ENCODE data around the gene HRC. TPM values are rescaled to one million over a fixed set of nuclear protein-coding genes. Genes with fewer than 3 reads are reported as not detected.
"Not testable (repeated sequence)": the region's sequence is repeated elsewhere in the genome, so short reads cannot be mapped to it uniquely, and the experiment has no call there.

HRC gene
- total RNA-seq, 2 experiments from 2014 or later, result not detected

- H3K27me3 Mint-ChIP-seq; H3K9me3 Mint-ChIP-seq (ENCODE audit: low read depth); H3K4me1 Mint-ChIP-seq; CTCF ChIA-PET; H3K4me3 Mint-ChIP-seq; ATAC-seq; H3K27ac Mint-ChIP-seq; H3K36me3 Mint-ChIP-seq; DNase-seq: not testable (repeated sequence)
Observed at GRCh38 chr19:49182010-49182847, 27.0 kb upstream of the HRC start.

- ATAC-seq (no peak), DNase-seq (no peak)
- Mint-ChIP-seq H3K4me3 (no peak overlapping the region), H3K9me3 (ENCODE audit: low read depth) (peaks cover 2% of the 10 kb centered on the region), H3K27me3 (peaks cover 2% of the 10 kb centered on the region), H3K27ac (no peak overlapping the region), H3K36me3 (no peaks in the 10 kb centered on the region), H3K4me1 (peaks cover 4% of the 10 kb centered on the region)
- CTCF ChIA-PET, result no interaction called here
Observed at GRCh38 chr19:49180659-49181058, 25.5 kb upstream of the HRC start.

GRCh38 chr19:49173198-49173597 is 18.0 kb upstream of the HRC start:
- Mint-ChIP-seq H3K4me1 (peaks cover 4% of the 10 kb centered on the region), H3K4me3 (no peak overlapping the region), H3K27ac (no peak overlapping the region), H3K36me3 (no peaks in the 10 kb centered on the region), H3K27me3 (no peaks in the 10 kb centered on the region), H3K9me3 (ENCODE audit: low read depth) (no peaks in the 10 kb centered on the region)
- ATAC-seq (no peak), DNase-seq (no peak)
- CTCF ChIA-PET, result no interaction called here

- Mint-ChIP-seq H3K27me3 (peaks cover 11% of the 10 kb centered on the region), H3K27ac (no peak overlapping the region), H3K36me3 (no peaks in the 10 kb centered on the region), H3K4me3 (no peak overlapping the region), H3K4me1 (no peaks in the 10 kb centered on the region), H3K9me3 (ENCODE audit: low read depth) (no peaks in the 10 kb centered on the region)
- ATAC-seq (no peak), DNase-seq (no peak)
- CTCF ChIA-PET, result interaction anchor here (1.0 kb wide), 1 partner anchor 30 kb away, joined by 4 read pairs; no protein-coding TSS in a partner anchor
Observed at GRCh38 chr19:49168421-49168820, 13.2 kb upstream of the HRC start.

GRCh38 chr19:49167857-49168409 is 12.7 kb upstream of the HRC start:
- no peak overlapping the region for H3K4me3 Mint-ChIP-seq
- DNase-seq (no peak), ATAC-seq (no peak)
- no peaks in the 10 kb centered on the region for H3K9me3 Mint-ChIP-seq (ENCODE audit: low read depth)
- no peaks in the 10 kb centered on the region for H3K4me1 Mint-ChIP-seq
- no peaks in the 10 kb centered on the region for H3K36me3 Mint-ChIP-seq
- CTCF ChIA-PET, result interaction anchor here (1.0 kb wide), 1 partner anchor 31 kb away, joined by 4 read pairs; no protein-coding TSS in a partner anchor
- peaks cover 11% of the 10 kb centered on the region for H3K27me3 Mint-ChIP-seq
- H3K27ac Mint-ChIP-seq, result no peak overlapping the region

GRCh38 chr19:49165865-49166301 is 10.7 kb upstream of the HRC start:
- ATAC-seq, result no peak
- Mint-ChIP-seq H3K27ac (no peak overlapping the region), H3K4me1 (no peaks in the 10 kb centered on the region), H3K27me3 (peaks cover 12% of the 10 kb centered on the region), H3K9me3 (ENCODE audit: low read depth) (no peaks in the 10 kb centered on the region), H3K4me3 (no peak overlapping the region), H3K36me3 (no peaks in the 10 kb centered on the region)
- CTCF ChIA-PET, result no interaction called here
- no peak for DNase-seq

GRCh38 chr19:49165111-49165750 is 10.0 kb upstream of the HRC start:
- Mint-ChIP-seq H3K9me3 (ENCODE audit: low read depth) (no peaks in the 10 kb centered on the region), H3K4me1 (no peaks in the 10 kb centered on the region), H3K4me3 (no peak overlapping the region), H3K36me3 (no peaks in the 10 kb centered on the region), H3K27me3 (peaks cover 17% of the 10 kb centered on the region), H3K27ac (no peak overlapping the region)
- DNase-seq (no peak), ATAC-seq (no peak)
- CTCF ChIA-PET, result interaction anchor here (1.0 kb wide), 1 partner anchor 33 kb away, joined by 4 read pairs; no protein-coding TSS in a partner anchor

- Mint-ChIP-seq H3K36me3 (no peaks in the 10 kb centered on the region), H3K4me1 (peaks cover 4% of the 10 kb centered on the region), H3K27me3 (peaks cover 39% of the 10 kb centered on the region), H3K27ac (no peak overlapping the region), H3K9me3 (ENCODE audit: low read depth) (no peaks in the 10 kb centered on the region), H3K4me3 (no peak overlapping the region)
- DNase-seq (no peak), ATAC-seq (no peak)
- CTCF ChIA-PET, result interaction anchor here (1.0 kb wide), 1 partner anchor 64 kb away, joined by 4 read pairs; no protein-coding TSS in a partner anchor
Observed at GRCh38 chr19:49161987-49162386, 6.8 kb upstream of the HRC start.

GRCh38 chr19:49160450-49161189 is 5.4 kb upstream of the HRC start:
- Mint-ChIP-seq H3K36me3 (no peaks in the 10 kb centered on the region), H3K27me3 (peaks cover 39% of the 10 kb centered on the region), H3K4me1 (peaks cover 4% of the 10 kb centered on the region), H3K9me3 (ENCODE audit: low read depth) (no peaks in the 10 kb centered on the region), H3K27ac (no peak overlapping the region), H3K4me3 (no peak overlapping the region)
- ATAC-seq (no peak), DNase-seq (no peak)
- CTCF ChIA-PET, result interaction anchor here (0.7 to 1.1 kb wide), 3 partner anchors 14 to 337 kb away, joined by 3 to 8 read pairs (median 3); no protein-coding TSS in a partner anchor

- H3K4me1 Mint-ChIP-seq, result peaks cover 4% of the 10 kb centered on the region
- peaks cover 51% of the 10 kb centered on the region for H3K27me3 Mint-ChIP-seq
- H3K36me3 Mint-ChIP-seq, result no peaks in the 10 kb centered on the region
- peak; percentile 82 for ATAC-seq
- no peak within 1 kb of the TSS for H3K4me3 Mint-ChIP-seq
- CTCF ChIA-PET, result no interaction called here
- H3K27ac Mint-ChIP-seq, result no peak within 1 kb of the TSS
- H3K9me3 Mint-ChIP-seq (ENCODE audit: low read depth), result no peaks in the 10 kb centered on the region
- DNase-seq, result peak; percentile 64
Observed at GRCh38 chr19:49157445-49158224, 2.4 kb upstream of the HRC start, which contains the start of gene TRPM4. TRPM4 (plus strand) TSS chr19:49157792; CDS start chr19:49157867, 75 bp downstream.

GRCh38 chr19:49155820-49156346 is 687 bp upstream of the HRC start:
- Mint-ChIP-seq H3K9me3 (ENCODE audit: low read depth) (no peaks in the 10 kb centered on the region), H3K4me3 (no peak overlapping the region), H3K36me3 (no peaks in the 10 kb centered on the region), H3K27ac (no peak overlapping the region), H3K27me3 (peaks cover 63% of the 10 kb centered on the region), H3K4me1 (peaks cover 10% of the 10 kb centered on the region)
- ATAC-seq (no peak), DNase-seq (no peak)
- CTCF ChIA-PET, result no interaction called here

- Mint-ChIP-seq H3K4me3 (no peak overlapping the region), H3K9me3 (ENCODE audit: low read depth) (no peaks in the 10 kb centered on the region), H3K27me3 (peaks cover 63% of the 10 kb centered on the region), H3K27ac (no peak overlapping the region), H3K36me3 (no peaks in the 10 kb centered on the region), H3K4me1 (peaks cover 22% of the 10 kb centered on the region)
- ATAC-seq, result no peak
- no peak for DNase-seq
- CTCF ChIA-PET, result no interaction called here
Observed at GRCh38 chr19:49154279-49154678, 917 bp downstream of the HRC start.

All from activated CD8-positive, alpha-beta memory T cell treated with anti-CD3 and anti-CD28 coated beads, Interleukin-2, amount 10 ng/mL, durations not matched to agents 7 days and 5 days (primary cell).